IMR-90 (cell line): ENCODE measurements around the gene ANKRD31. TPM values are rescaled to one million over a fixed set of nuclear protein-coding genes. Genes with fewer than 3 reads are reported as not detected.

Experiments
- ATAC-seq: fragments of 200-7000 bp; cut with Tn5 transposase; 2 replicates; pipeline ENCODE4 v1.9.1; 2020; ENCODE audit warnings: low read depth, mild to moderate bottlenecking, moderate library complexity
- BruUV-seq: library from RNA; stranded (reverse); fragments of 400-500 nt; replicated peaks from 2 replicates; lab custom pipeline; 2021; lab: Mats Ljungman, UMichigan
- CTCF ChIA-PET: fragments of 300-600 bp; formaldehyde crosslinking; extraction: SDS; loops from one replicate; lab custom pipeline; 2021; ENCODE audit warnings: antibody characterized with exemption; lab: Yijun Ruan, JAX
- POLR2A ChIA-PET: fragments of 300-600 bp; sonication (Branson Sonifier 250); formaldehyde crosslinking; loops from one replicate; lab custom pipeline; 2022; ENCODE audit warnings: antibody characterized with exemption; ENCODE audit not compliant: unreplicated experiment; lab: Charles Lee
- DNase-seq: peaks from one replicate; pipeline ENCODE4 v3.0.0; 2013
- H2AFZ ChIP-seq: replicated peaks from 2 replicates; pipeline ENCODE3; 2013; ENCODE audit warnings: low read length, mild to moderate bottlenecking; ENCODE audit not compliant: poor library complexity
- H2AK5ac ChIP-seq: 2 replicates; pipeline ENCODE4 v1.6.1; 2013; ENCODE audit warnings: low read depth, low read length, inconsistent platforms
- H2AK9ac ChIP-seq: replicated peaks from 2 replicates; pipeline ENCODE3; 2013; ENCODE audit warnings: mild to moderate bottlenecking, low read depth, low read length, moderate library complexity; ENCODE audit not compliant: poor library complexity
- H2BK120ac ChIP-seq: 2 replicates; pipeline ENCODE4 v1.6.1; 2013; ENCODE audit warnings: low read depth, low read length, inconsistent platforms
- H2BK15ac ChIP-seq: 3 replicates; pipeline ENCODE4 v1.6.1; 2013; ENCODE audit warnings: low read depth, low read length, inconsistent platforms
- H2BK20ac ChIP-seq: 2 replicates; pipeline ENCODE4 v1.6.1; 2013; ENCODE audit warnings: low read depth, mild to moderate bottlenecking, inconsistent platforms, low read length, moderate library complexity
- H2BK5ac ChIP-seq: 2 replicates; pipeline ENCODE4 v1.6.1; 2013; ENCODE audit warnings: mild to moderate bottlenecking, low read depth, low read length, inconsistent platforms; ENCODE audit not compliant: poor library complexity, severe bottlenecking
- H3K14ac ChIP-seq: replicated peaks from 2 replicates; pipeline ENCODE4 v1.6.1; 2013; ENCODE audit warnings: low read depth, low read length, inconsistent platforms
- H3K18ac ChIP-seq: 2 replicates; pipeline ENCODE4 v1.6.1; 2013; ENCODE audit warnings: low read depth, low read length, control low read depth
- H3K23ac ChIP-seq: 2 replicates; pipeline ENCODE4 v1.6.1; 2013; ENCODE audit warnings: low read depth, low read length, inconsistent platforms
- H3K27ac ChIP-seq: 2 replicates; pipeline ENCODE4 v1.5.1; 2013; ENCODE audit warnings: mild to moderate bottlenecking, control low read depth, low read length; ENCODE audit not compliant: insufficient read depth
- H3K27me3 ChIP-seq: 2 replicates; pipeline ENCODE4 v1.6.1; 2013; ENCODE audit warnings: low read length; ENCODE audit not compliant: control insufficient read depth, insufficient read depth
- H3K36me3 ChIP-seq: 2 replicates; pipeline ENCODE4 v1.6.1; 2013; ENCODE audit warnings: low read length, mixed read lengths; ENCODE audit not compliant: control insufficient read depth, insufficient read depth
- H3K4ac ChIP-seq: 2 replicates; pipeline ENCODE4 v1.6.1; 2013; ENCODE audit warnings: low read depth, low read length, inconsistent platforms
- H3K4me1 ChIP-seq: 2 replicates; pipeline ENCODE4 v1.6.1; 2013; ENCODE audit warnings: low read length, mixed read lengths; ENCODE audit not compliant: control insufficient read depth, insufficient read depth
- H3K4me2 ChIP-seq: 2 replicates; pipeline ENCODE4 v1.6.1; 2013; ENCODE audit warnings: low read depth, mild to moderate bottlenecking, control low read depth, low read length, moderate library complexity
- H3K4me3 ChIP-seq: 2 replicates; pipeline ENCODE4 v1.5.1; 2013; ENCODE audit warnings: low read depth, mild to moderate bottlenecking, control low read depth, low read length, moderate library complexity; ENCODE audit not compliant: insufficient read depth
- H3K56ac ChIP-seq: 2 replicates; pipeline ENCODE4 v1.6.1; 2013; ENCODE audit warnings: low read length, inconsistent platforms; ENCODE audit not compliant: insufficient read depth; ENCODE audit errors: extremely low read depth
- H3K79me1 ChIP-seq, 2 experiments: 2 replicates each; pipeline ENCODE4 v1.6.1; 2013; ENCODE audit warnings: low read length in 2 of 2, inconsistent platforms in 1 of 2, low read depth in 1 of 2
- H3K9ac ChIP-seq: 2 replicates; pipeline ENCODE4 v1.6.1; 2013; ENCODE audit warnings: low read depth, low read length, control low read depth
- H3K9me1 ChIP-seq: 2 replicates; pipeline ENCODE4 v1.6.1; 2013; ENCODE audit warnings: low read length, inconsistent platforms; ENCODE audit not compliant: insufficient read depth
- H3K9me3 ChIP-seq: 2 replicates; pipeline ENCODE4 v1.6.1; 2013; ENCODE audit warnings: low read length; ENCODE audit not compliant: control insufficient read depth, insufficient read depth
- H4K20me1 ChIP-seq: 2 replicates; pipeline ENCODE4 v1.6.1; 2013; ENCODE audit warnings: low read length, inconsistent platforms; ENCODE audit not compliant: insufficient read depth
- H4K5ac ChIP-seq: 2 replicates; pipeline ENCODE4 v1.6.1; 2013; ENCODE audit warnings: mild to moderate bottlenecking, low read depth, low read length, control low read depth
- H4K8ac ChIP-seq, 2 experiments: 2 replicates each; pipeline ENCODE4 v1.6.1; 2013; ENCODE audit warnings: low read depth in 2 of 2, low read length in 2 of 2, control low read depth in 1 of 2, inconsistent platforms in 1 of 2
- H4K91ac ChIP-seq: 2 replicates; pipeline ENCODE4 v1.6.1; 2013; ENCODE audit warnings: low read depth, low read length, inconsistent platforms; ENCODE audit not compliant: insufficient read depth
- BHLHE40 ChIP-seq: fragments of 150-350 bp; IDR thresholded peaks from 2 replicates; pipeline ENCODE4 v1.6.1; 2016; ENCODE audit warnings: mild to moderate bottlenecking, low read depth, low read length
- CEBPB ChIP-seq: IDR thresholded peaks from 2 replicates; pipeline ENCODE4 v1.6.1; 2012; ENCODE audit warnings: low read depth, low read length, improper control_type of control experiment
- CHD1 ChIP-seq: IDR thresholded peaks from 2 replicates; pipeline ENCODE4 v1.6.1; 2012; ENCODE audit warnings: low read depth, low read length, improper control_type of control experiment
- FOS ChIP-seq: fragments of 150-350 bp; IDR thresholded peaks from 2 replicates; pipeline ENCODE4 v1.6.1; 2016; ENCODE audit warnings: low read depth, low read length
- MAFK ChIP-seq: IDR thresholded peaks from 2 replicates; pipeline ENCODE4 v1.6.1; 2012; ENCODE audit warnings: low read depth, low read length, improper control_type of control experiment
- MAZ ChIP-seq: IDR thresholded peaks from 2 replicates; pipeline ENCODE4 v1.6.1; 2012; ENCODE audit warnings: low read depth, mild to moderate bottlenecking, low read length, improper control_type of control experiment, moderate library complexity, borderline replicate concordance
- MXI1 ChIP-seq: IDR thresholded peaks from 2 replicates; pipeline ENCODE4 v1.6.1; 2012; ENCODE audit warnings: low read depth, mild to moderate bottlenecking, low read length, moderate library complexity, borderline replicate concordance
- NFE2L2 ChIP-seq: fragments of 150-350 bp; IDR thresholded peaks from 2 replicates; pipeline ENCODE4 v1.6.1; 2016; ENCODE audit warnings: low read depth, mild to moderate bottlenecking, low read length
- POLR2A ChIP-seq: IDR thresholded peaks from 2 replicates; pipeline ENCODE4 v1.6.1; 2012; ENCODE audit warnings: mild to moderate bottlenecking, low read depth, low read length
- RAD21 ChIP-seq: IDR thresholded peaks from 2 replicates; pipeline ENCODE4 v1.6.1; 2012; ENCODE audit warnings: low read length, improper control_type of control experiment
- RCOR1 ChIP-seq: IDR thresholded peaks from 2 replicates; pipeline ENCODE4 v1.6.1; 2012; ENCODE audit warnings: mild to moderate bottlenecking, low read length, improper control_type of control experiment; ENCODE audit not compliant: insufficient replicate concordance
- RFX5 ChIP-seq: IDR thresholded peaks from 2 replicates; pipeline ENCODE4 v1.8.0; 2012; ENCODE audit warnings: low read depth, mild to moderate bottlenecking, low read length, moderate library complexity
- SMC3 ChIP-seq: fragments of 150-350 bp; IDR thresholded peaks from 2 replicates; pipeline ENCODE4 v1.6.1; 2016; ENCODE audit warnings: low read depth, mild to moderate bottlenecking, antibody characterized with exemption, low read length, moderate library complexity
- WGBS, 2 experiments: methylation state at CpG; one replicate each; pipeline versions ENCODE4 v1.1.5 to v1.1.7; 2013; ENCODE audit warnings: missing lambda C conversion rate in 2 of 2; ENCODE audit not compliant: insufficient read length in 1 of 2; ENCODE audit errors: extremely low coverage in 2 of 2; 5-methylcytosine and 5-hydroxymethylcytosine counted together
- dilution Hi-C: fragments of 300-500 bp; cut with HindIII; formaldehyde crosslinking; loops from one replicate; pipeline ENCODE4 v1.14.3; 2018; ENCODE audit warnings: low sequenced_read_pairs; ENCODE audit not compliant: unreplicated experiment
- in situ Hi-C: fragments of 300-500 bp; cut with MboI; formaldehyde crosslinking; loops from 3 replicates; pipeline ENCODE4 v1.14.3; 2019; ENCODE audit warnings: low sequenced_read_pairs, inconsistent platforms, mixed read lengths
- intact Hi-C: fragments of 100-400 bp; cut with micrococcal nuclease; formaldehyde crosslinking; loops from 2 replicates; pipeline ENCODE4 v1.10.0; 2022
- polyA plus RNA-seq, 3 experiments: library from polyadenylated mRNA; depleted of rRNA; stranded (reverse); fragments of >200 nt; gene quantifications; 2 replicates each; pipeline ENCODE4 v1.2.3, GENCODE V29; 2012; ENCODE audit warnings: low replicate concordance in 1 of 3
- total RNA-seq: library from RNA; depleted of rRNA; stranded (reverse); fragments of >200 nt; gene quantifications from 2 replicates; pipeline ENCODE4 v1.2.3, GENCODE V29; 2012
- TF ChIP-seq, protein P1 (sequence below): fragments of 150-350 bp; IDR thresholded peaks from 2 replicates; pipeline ENCODE4 v1.6.1; 2016; ENCODE audit warnings: low read depth, mild to moderate bottlenecking, low read length, moderate library complexity, borderline replicate concordance
- TF ChIP-seq, protein P2 (sequence below): conservative IDR thresholded peaks from 2 replicates; pipeline ENCODE4 v1.5.1; 2012; ENCODE audit warnings: mild to moderate bottlenecking, low read depth, low read length, improper control_type of control experiment
- TF ChIP-seq, protein P3 (sequence below): fragments of 150-350 bp; IDR thresholded peaks from 2 replicates; pipeline ENCODE4 v1.6.1; 2017; ENCODE audit warnings: mild to moderate bottlenecking, antibody characterized with exemption, low read length, low read depth

The ANKRD31 gene
- total and polyA plus RNA-seq, 2 of the 4 experiments (the other 2 are of a cell fraction): under 0.01 to 0.02 TPM

DNA sequence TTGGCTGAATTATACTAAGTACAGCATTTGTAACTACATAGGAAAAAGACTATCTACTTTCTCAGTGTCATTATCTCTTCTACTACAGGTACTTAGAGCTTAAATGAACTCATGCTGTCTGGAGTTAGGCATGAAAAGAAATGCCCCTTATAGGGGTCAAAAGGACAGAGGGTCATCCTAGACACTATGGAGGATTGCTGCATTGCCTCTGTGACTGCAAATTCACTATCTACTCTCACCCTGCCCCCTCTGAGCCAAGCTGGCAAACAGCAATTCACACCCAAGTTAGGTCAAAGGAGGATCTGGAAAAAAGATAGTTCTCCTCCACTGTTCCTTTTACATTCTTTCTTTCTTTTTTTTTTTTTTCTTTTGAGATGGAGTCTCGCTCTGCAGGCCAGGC is 36.7 kb downstream of the ANKRD31 start:
- no peak overlapping the region for H2BK5ac ChIP-seq
- in situ Hi-C loops: no loop called here
- WGBS, 2 experiments: no CpG with 5 or more reads among the region's 1 CpG
- no peak for ATAC-seq
- no peak overlapping the region for H4K8ac ChIP-seq
- no peaks in the 10 kb centered on the region for H3K9me1 ChIP-seq
- H3K27ac ChIP-seq: no peak overlapping the region
- CTCF ChIA-PET: interaction anchor here (0.6 to 1.5 kb wide), 2 partner anchors 10 to 251 kb away, joined by 3 to 5 read pairs; no protein-coding TSS in a partner anchor
- H3K23ac ChIP-seq: no peak overlapping the region
- intact Hi-C loops: no loop called here
- H3K27me3 ChIP-seq: no peaks in the 10 kb centered on the region
- no peak overlapping the region for H3K18ac ChIP-seq
- H2AK9ac ChIP-seq: no peak overlapping the region
- no peak overlapping the region for H2BK120ac ChIP-seq
- no peak overlapping the region for H4K5ac ChIP-seq
- no peaks in the 10 kb centered on the region for H4K20me1 ChIP-seq
- H2BK20ac ChIP-seq: no peak overlapping the region
- dilution Hi-C loops: no loop called here
- H3K36me3 ChIP-seq: no peaks in the 10 kb centered on the region
- H2AK5ac ChIP-seq: no peak overlapping the region
- no peak overlapping the region for H3K4me3 ChIP-seq
- TF ChIP-seq BHLHE40: no peak
- no peak for TF ChIP-seq CEBPB
- TF ChIP-seq NFE2L2: no peak
- TF ChIP-seq CHD1: no peak
- TF ChIP-seq, protein P1, sequence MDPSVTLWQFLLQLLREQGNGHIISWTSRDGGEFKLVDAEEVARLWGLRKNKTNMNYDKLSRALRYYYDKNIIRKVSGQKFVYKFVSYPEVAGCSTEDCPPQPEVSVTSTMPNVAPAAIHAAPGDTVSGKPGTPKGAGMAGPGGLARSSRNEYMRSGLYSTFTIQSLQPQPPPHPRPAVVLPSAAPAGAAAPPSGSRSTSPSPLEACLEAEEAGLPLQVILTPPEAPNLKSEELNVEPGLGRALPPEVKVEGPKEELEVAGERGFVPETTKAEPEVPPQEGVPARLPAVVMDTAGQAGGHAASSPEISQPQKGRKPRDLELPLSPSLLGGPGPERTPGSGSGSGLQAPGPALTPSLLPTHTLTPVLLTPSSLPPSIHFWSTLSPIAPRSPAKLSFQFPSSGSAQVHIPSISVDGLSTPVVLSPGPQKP: no peak
- TF ChIP-seq POLR2A: no peak
- no peak for TF ChIP-seq SMC3
- no peak for TF ChIP-seq RCOR1
- TF ChIP-seq FOS: no peak
- no peak for TF ChIP-seq MAZ
- no peak for TF ChIP-seq MAFK
- TF ChIP-seq, protein P2, sequence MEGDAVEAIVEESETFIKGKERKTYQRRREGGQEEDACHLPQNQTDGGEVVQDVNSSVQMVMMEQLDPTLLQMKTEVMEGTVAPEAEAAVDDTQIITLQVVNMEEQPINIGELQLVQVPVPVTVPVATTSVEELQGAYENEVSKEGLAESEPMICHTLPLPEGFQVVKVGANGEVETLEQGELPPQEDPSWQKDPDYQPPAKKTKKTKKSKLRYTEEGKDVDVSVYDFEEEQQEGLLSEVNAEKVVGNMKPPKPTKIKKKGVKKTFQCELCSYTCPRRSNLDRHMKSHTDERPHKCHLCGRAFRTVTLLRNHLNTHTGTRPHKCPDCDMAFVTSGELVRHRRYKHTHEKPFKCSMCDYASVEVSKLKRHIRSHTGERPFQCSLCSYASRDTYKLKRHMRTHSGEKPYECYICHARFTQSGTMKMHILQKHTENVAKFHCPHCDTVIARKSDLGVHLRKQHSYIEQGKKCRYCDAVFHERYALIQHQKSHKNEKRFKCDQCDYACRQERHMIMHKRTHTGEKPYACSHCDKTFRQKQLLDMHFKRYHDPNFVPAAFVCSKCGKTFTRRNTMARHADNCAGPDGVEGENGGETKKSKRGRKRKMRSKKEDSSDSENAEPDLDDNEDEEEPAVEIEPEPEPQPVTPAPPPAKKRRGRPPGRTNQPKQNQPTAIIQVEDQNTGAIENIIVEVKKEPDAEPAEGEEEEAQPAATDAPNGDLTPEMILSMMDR: no peak
- TF ChIP-seq, protein P3, sequence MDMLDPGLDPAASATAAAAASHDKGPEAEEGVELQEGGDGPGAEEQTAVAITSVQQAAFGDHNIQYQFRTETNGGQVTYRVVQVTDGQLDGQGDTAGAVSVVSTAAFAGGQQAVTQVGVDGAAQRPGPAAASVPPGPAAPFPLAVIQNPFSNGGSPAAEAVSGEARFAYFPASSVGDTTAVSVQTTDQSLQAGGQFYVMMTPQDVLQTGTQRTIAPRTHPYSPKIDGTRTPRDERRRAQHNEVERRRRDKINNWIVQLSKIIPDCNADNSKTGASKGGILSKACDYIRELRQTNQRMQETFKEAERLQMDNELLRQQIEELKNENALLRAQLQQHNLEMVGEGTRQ: no peak
- no peak for TF ChIP-seq RAD21
- no peak for TF ChIP-seq RFX5
- no peak for TF ChIP-seq MXI1
- H3K14ac ChIP-seq: no peak overlapping the region
- no peak overlapping the region for H4K91ac ChIP-seq
- DNase-seq: no peak
- H3K4me1 ChIP-seq: no peaks in the 10 kb centered on the region
- H3K79me1 ChIP-seq: no peaks in the 10 kb centered on the region
- no TSS peak for BruUV-seq
- no peak overlapping the region for H3K4ac ChIP-seq
- no peak overlapping the region for H3K56ac ChIP-seq
- H2BK15ac ChIP-seq: no peak overlapping the region
- POLR2A ChIA-PET: no interaction called here
- no peaks in the 10 kb centered on the region for H3K9me3 ChIP-seq
- no peak overlapping the region for H2AFZ ChIP-seq
- H3K9ac ChIP-seq: no peak overlapping the region
- no peak overlapping the region for H3K4me2 ChIP-seq
